Neural cell (in vitro differentiated cells): Measurements from ENCODE around the gene CADM1. TPM values are rescaled to one million over a fixed set of nuclear protein-coding genes. Genes with fewer than 3 reads are reported as not detected.

ENCODE experiments used
- H2AFZ ChIP-seq: fragments of 200-600, 300-800 bp; sonication (generic), shearing (Covaris generic); 2 replicates; pipeline ENCODE4 v1.6.0; 2014; ENCODE audit warnings: low read depth, mild to moderate bottlenecking, antibody characterized with exemption, low read length, moderate library complexity
- H3F3A ChIP-seq: fragments of 200-600 bp; shearing (Covaris generic); 2 replicates; pipeline ENCODE4 v1.6.1; 2016; ENCODE audit warnings: mild to moderate bottlenecking, moderate library complexity, mixed read lengths, antibody characterized with exemption, low read length; ENCODE audit not compliant: insufficient read depth, poor library complexity, severe bottlenecking
- H3K27ac ChIP-seq: fragments of 200-600, 300-800 bp; sonication (generic), shearing (Covaris generic); 2 replicates; pipeline ENCODE4 v1.5.1; 2014; ENCODE audit warnings: mild to moderate bottlenecking, low read length, moderate library complexity
- H3K27me3 ChIP-seq: fragments of 300-800, 200-600 bp; sonication (generic), shearing (Covaris generic); 2 replicates; pipeline ENCODE4 v1.6.0; 2014; ENCODE audit warnings: mild to moderate bottlenecking, low read depth, low read length, moderate library complexity; ENCODE audit not compliant: insufficient read depth
- H3K36me3 ChIP-seq: fragments of 300-800, 200-600 bp; sonication (generic), shearing (Covaris generic); 2 replicates; pipeline ENCODE4 v1.5.1; 2014; ENCODE audit warnings: mild to moderate bottlenecking, antibody characterized with exemption, low read length, moderate library complexity; ENCODE audit not compliant: insufficient read depth
- H3K4me2 ChIP-seq: fragments of 300-800, 200-600 bp; sonication (generic), shearing (Covaris generic); 2 replicates; pipeline ENCODE4 v1.6.0; 2014; ENCODE audit warnings: mild to moderate bottlenecking, low read length
- H3K4me3 ChIP-seq: fragments of 300-800, 200-600 bp; sonication (generic), shearing (Covaris generic); 2 replicates; pipeline ENCODE4 v1.5.1; 2014; ENCODE audit warnings: mild to moderate bottlenecking, low read length, moderate library complexity
- H3K79me2 ChIP-seq: fragments of 200-600 bp; shearing (Covaris generic); replicated peaks from 2 replicates; pipeline ENCODE4 v1.6.0; 2014; ENCODE audit warnings: mild to moderate bottlenecking, low read length, moderate library complexity; ENCODE audit not compliant: insufficient read depth
- H3K9ac ChIP-seq: fragments of 300-800, 200-600 bp; sonication (generic), shearing (Covaris generic); 2 replicates; pipeline ENCODE4 v1.6.1; 2016; ENCODE audit warnings: mild to moderate bottlenecking, low read length, mixed read lengths
- H3K9me2 ChIP-seq: fragments of 200-600 bp; shearing (Covaris generic); 2 replicates; pipeline ENCODE4 v1.6.1; 2016; ENCODE audit warnings: mild to moderate bottlenecking, low read length, mixed read lengths; ENCODE audit not compliant: insufficient read depth
- H3K9me3 ChIP-seq: fragments of 200-600, 300-800 bp; sonication (generic), shearing (Covaris generic); 2 replicates; pipeline ENCODE4 v1.6.1; 2016; ENCODE audit warnings: mild to moderate bottlenecking, mixed run types, low read length, moderate library complexity, mixed read lengths
- H4K20me1 ChIP-seq: fragments of 200-600 bp; shearing (Covaris generic); 2 replicates; pipeline ENCODE4 v1.6.1; 2016; ENCODE audit warnings: mild to moderate bottlenecking, mixed run types; ENCODE audit not compliant: insufficient read depth
- CTCF ChIP-seq: fragments of 450-650 bp; IDR thresholded peaks from 2 replicates; pipeline ENCODE4 v1.5.1; 2014; ENCODE audit warnings: antibody characterized with exemption, mild to moderate bottlenecking, moderate library complexity; ENCODE audit not compliant: poor library complexity, severe bottlenecking
- EP300 ChIP-seq: fragments of 450-650 bp; conservative IDR thresholded peaks from 2 replicates; pipeline ENCODE4 v1.6.1; 2014; ENCODE audit warnings: antibody characterized with exemption, mild to moderate bottlenecking, moderate library complexity; ENCODE audit not compliant: poor library complexity, severe bottlenecking
- EZH2 ChIP-seq: fragments of 200-600, 300-800 bp; shearing (Covaris generic), sonication (generic); IDR thresholded peaks from 2 replicates; pipeline ENCODE4 v1.6.1; 2014; ENCODE audit warnings: antibody characterized with exemption, low read length, borderline replicate concordance, mild to moderate bottlenecking; ENCODE audit not compliant: insufficient read depth, poor library complexity, severe bottlenecking
- MXI1 ChIP-seq: fragments of 450-650 bp; conservative IDR thresholded peaks from 2 replicates; pipeline ENCODE4 v1.6.1; 2014; ENCODE audit warnings: antibody characterized with exemption, mild to moderate bottlenecking; ENCODE audit not compliant: poor library complexity, severe bottlenecking
- POLR2AphosphoS5 ChIP-seq: IDR thresholded peaks from 2 replicates; pipeline ENCODE4 v1.6.1; 2012
- RAD21 ChIP-seq: fragments of 450-650 bp; conservative IDR thresholded peaks from 2 replicates; pipeline ENCODE4 v1.6.1; 2014; ENCODE audit warnings: antibody characterized with exemption, mild to moderate bottlenecking, moderate library complexity
- REST ChIP-seq: IDR thresholded peaks from 2 replicates; pipeline ENCODE4 v1.6.1; 2012; ENCODE audit warnings: borderline replicate concordance
- SMC3 ChIP-seq: fragments of 450-650 bp; conservative IDR thresholded peaks from 2 replicates; pipeline ENCODE4 v1.6.1; 2014; ENCODE audit warnings: antibody characterized with exemption, mild to moderate bottlenecking, moderate library complexity; ENCODE audit not compliant: poor library complexity
- TAF1 ChIP-seq: IDR thresholded peaks from 2 replicates; pipeline ENCODE4 v1.6.1; 2012; ENCODE audit warnings: low read depth
- polyA plus RNA-seq: library from polyadenylated mRNA; depleted of rRNA; stranded (reverse); fragments of >200 nt; gene quantifications from 2 replicates; pipeline ENCODE4 v1.2.3, GENCODE V29; 2014

CADM1 gene
- polyA plus RNA-seq, 1 donor from 2014 or later = 92.1 TPM

GRCh38 chr11:115342142-115342541 lies 162.1 kb downstream of the CADM1 start:
- no peaks in the 10 kb centered on the region for H3K79me2 ChIP-seq
- no peaks in the 10 kb centered on the region for H3F3A ChIP-seq

GRCh38 chr11:115340874-115341273 lies 163.3 kb downstream of the CADM1 start:
- Histone ChIP-seq H3K9me2 (no peaks in the 10 kb centered on the region), H2AFZ (no peak overlapping the region), H3F3A (no peaks in the 10 kb centered on the region), H3K9me3 (no peaks in the 10 kb centered on the region), H3K79me2 (no peaks in the 10 kb centered on the region), H3K9ac (no peak overlapping the region), H4K20me1 (no peaks in the 10 kb centered on the region), H3K36me3 (no peaks in the 10 kb centered on the region), H3K27me3 (no peaks in the 10 kb centered on the region), H3K4me2 (no peak overlapping the region), H3K27ac (no peak overlapping the region), H3K4me3 (no peak overlapping the region)
- TF ChIP-seq MXI1 (no peak), EP300 (no peak), TAF1 (no peak), EZH2 (no peak), REST (no peak), SMC3 (no peak)

More at GRCh38 chr11:115342142-115342541, 162.1 kb downstream of the CADM1 start:
- Histone ChIP-seq H3K4me3 (no peak overlapping the region), H3K9me3 (no peaks in the 10 kb centered on the region), H3K27me3 (no peaks in the 10 kb centered on the region), H4K20me1 (no peaks in the 10 kb centered on the region), H3K36me3 (no peaks in the 10 kb centered on the region), H2AFZ (no peak overlapping the region), H3K9ac (no peak overlapping the region), H3K27ac (no peak overlapping the region), H3K4me2 (no peak overlapping the region), H3K9me2 (no peaks in the 10 kb centered on the region)
- no peak for TF ChIP-seq SMC3
- TF ChIP-seq EZH2 = no peak
- no peak for TF ChIP-seq CTCF
- TF ChIP-seq MXI1 = no peak
- TF ChIP-seq POLR2AphosphoS5 = no peak
- no peak for TF ChIP-seq TAF1
- TF ChIP-seq EP300 = no peak
- TF ChIP-seq REST = no peak
- TF ChIP-seq RAD21 = no peak
